Dendritic cell treated with granulocyte-macrophage colony-stimulating factor and Interleukin-4, amounts not matched to agents 40 ng/mL and 50 ng/mL, for 4 days (primary cell): Measurements from ENCODE around the gene F12.

Source experiments
- H3K27ac Mint-ChIP-seq: one replicate; pipeline ENCODE4 v1.8.0; 2022; ENCODE audit warnings: mild to moderate bottlenecking, mixed read lengths
- H3K27me3 Mint-ChIP-seq: one replicate; pipeline ENCODE4 v1.8.0; 2022; ENCODE audit warnings: mild to moderate bottlenecking, mixed read lengths
- H3K36me3 Mint-ChIP-seq: one replicate; pipeline ENCODE4 v1.8.0; 2022; ENCODE audit warnings: low read depth, mixed read lengths
- H3K4me1 Mint-ChIP-seq: one replicate; pipeline ENCODE4 v1.8.0; 2022; ENCODE audit warnings: low read depth, mixed read lengths
- H3K4me3 Mint-ChIP-seq: one replicate; pipeline ENCODE4 v1.8.0; 2022; ENCODE audit warnings: mild to moderate bottlenecking, moderate library complexity, mixed read lengths
- H3K9me3 Mint-ChIP-seq: one replicate; pipeline ENCODE4 v1.8.0; 2022; ENCODE audit warnings: mixed read lengths
- intact Hi-C: fragments of 100-400 bp; cut with micrococcal nuclease; formaldehyde crosslinking; loops from one replicate; pipeline ENCODE4 v1.15.0; 2022

The F12 gene

GRCh38 chr5:177432143-177432838 is 22.9 kb upstream of the F12 start:
- peaks cover 79% of the 10 kb centered on the region for H3K36me3 Mint-ChIP-seq
- H3K27me3 Mint-ChIP-seq: no peaks in the 10 kb centered on the region
- H3K4me3 Mint-ChIP-seq: no peak overlapping the region
- no peaks in the 10 kb centered on the region for H3K9me3 Mint-ChIP-seq
- intact Hi-C loops: no loop called here
- peaks cover 72% of the 10 kb centered on the region for H3K4me1 Mint-ChIP-seq
- H3K27ac Mint-ChIP-seq: peak overlapping the region; percentile 96

GRCh38 chr5:177431317-177432142 is 22.2 kb upstream of the F12 start:
- H3K9me3 Mint-ChIP-seq: no peaks in the 10 kb centered on the region
- peak overlapping the region; percentile 96 for H3K27ac Mint-ChIP-seq
- no peaks in the 10 kb centered on the region for H3K27me3 Mint-ChIP-seq
- peaks cover 76% of the 10 kb centered on the region for H3K36me3 Mint-ChIP-seq
- peak overlapping the region; percentile 51 for H3K4me3 Mint-ChIP-seq
- H3K4me1 Mint-ChIP-seq: peaks cover 69% of the 10 kb centered on the region
- intact Hi-C loops: loop anchor here (2.0 kb wide), 1 partner anchor 23 kb away; no protein-coding TSS in a partner anchor

- Mint-ChIP-seq H3K9me3 (no peaks in the 10 kb centered on the region), H3K27me3 (no peaks in the 10 kb centered on the region), H3K4me1 (peaks cover 69% of the 10 kb centered on the region), H3K27ac (peak overlapping the region; percentile 96), H3K4me3 (peak overlapping the region; percentile 51), H3K36me3 (peaks cover 70% of the 10 kb centered on the region)
- intact Hi-C loops: loop anchor here (2.0 kb wide), 1 partner anchor 24 kb away; no protein-coding TSS in a partner anchor
These were observed 21.6 kb upstream of the F12 start for GRCh38 chr5:177430972-177431316.

GRCh38 chr5:177430140-177430951 is 21.0 kb upstream of the F12 start:
- H3K36me3 Mint-ChIP-seq: peaks cover 64% of the 10 kb centered on the region
- intact Hi-C loops: loop anchor here (2.0 kb wide), 1 partner anchor 24 kb away; no protein-coding TSS in a partner anchor
- H3K9me3 Mint-ChIP-seq: no peaks in the 10 kb centered on the region
- H3K27me3 Mint-ChIP-seq: no peaks in the 10 kb centered on the region
- H3K4me3 Mint-ChIP-seq: peak overlapping the region; percentile 83
- H3K27ac Mint-ChIP-seq: peak overlapping the region; percentile 96
- peaks cover 75% of the 10 kb centered on the region for H3K4me1 Mint-ChIP-seq

GRCh38 chr5:177429248-177430040 is 20.1 kb upstream of the F12 start:
- intact Hi-C loops: loop anchor here (2.0 kb wide), 1 partner anchor 25 kb away; no protein-coding TSS in a partner anchor
- Mint-ChIP-seq H3K27me3 (no peaks in the 10 kb centered on the region), H3K9me3 (no peaks in the 10 kb centered on the region), H3K36me3 (peaks cover 55% of the 10 kb centered on the region), H3K27ac (peak overlapping the region; percentile 96), H3K4me1 (peaks cover 79% of the 10 kb centered on the region), H3K4me3 (peak overlapping the region; percentile 83)

- Mint-ChIP-seq H3K27ac (peak overlapping the region; percentile 96), H3K27me3 (no peaks in the 10 kb centered on the region), H3K36me3 (peaks cover 48% of the 10 kb centered on the region), H3K4me1 (peaks cover 75% of the 10 kb centered on the region), H3K9me3 (no peaks in the 10 kb centered on the region), H3K4me3 (peak overlapping the region; percentile 83)
- intact Hi-C loops: no loop called here
These were observed 19.3 kb upstream of the F12 start for GRCh38 chr5:177428574-177429217.

- Mint-ChIP-seq H3K27ac (peak overlapping the region; percentile 96), H3K4me3 (peak overlapping the region; percentile 83), H3K36me3 (peaks cover 41% of the 10 kb centered on the region), H3K9me3 (no peaks in the 10 kb centered on the region), H3K4me1 (peaks cover 68% of the 10 kb centered on the region), H3K27me3 (no peaks in the 10 kb centered on the region)
- intact Hi-C loops: no loop called here
These were observed 18.7 kb upstream of the F12 start for GRCh38 chr5:177427919-177428573.

GRCh38 chr5:177427211-177427822 is 18.0 kb upstream of the F12 start:
- H3K9me3 Mint-ChIP-seq: no peaks in the 10 kb centered on the region
- peaks cover 34% of the 10 kb centered on the region for H3K36me3 Mint-ChIP-seq
- peak overlapping the region; percentile 83 for H3K4me3 Mint-ChIP-seq
- intact Hi-C loops: no loop called here
- H3K4me1 Mint-ChIP-seq: peaks cover 65% of the 10 kb centered on the region
- peak overlapping the region; percentile 96 for H3K27ac Mint-ChIP-seq
- H3K27me3 Mint-ChIP-seq: no peaks in the 10 kb centered on the region

GRCh38 chr5:177426566-177427210 is 17.3 kb upstream of the F12 start, which contains the start of gene GRK6:
Gene GRK6, plus strand, starts transcription at chr5:177426676. Its CDS starts 170 bp downstream, at chr5:177426846.
- Mint-ChIP-seq H3K27me3 (no peaks in the 10 kb centered on the region), H3K36me3 (peaks cover 28% of the 10 kb centered on the region), H3K27ac (peak within 1 kb of the TSS; percentile 96), H3K4me1 (peaks cover 59% of the 10 kb centered on the region), H3K4me3 (peak within 1 kb of the TSS; percentile 86), H3K9me3 (no peaks in the 10 kb centered on the region)
- intact Hi-C loops: loop anchor here (1.0 kb wide), 1 partner anchor 10 kb away; no protein-coding TSS in a partner anchor

GRCh38 chr5:177425801-177426565 is 16.6 kb upstream of the F12 start:
- no peaks in the 10 kb centered on the region for H3K9me3 Mint-ChIP-seq
- H3K4me3 Mint-ChIP-seq: peak overlapping the region; percentile 86
- H3K27me3 Mint-ChIP-seq: no peaks in the 10 kb centered on the region
- peaks cover 54% of the 10 kb centered on the region for H3K4me1 Mint-ChIP-seq
- peak overlapping the region; percentile 96 for H3K27ac Mint-ChIP-seq
- H3K36me3 Mint-ChIP-seq: peaks cover 20% of the 10 kb centered on the region
- intact Hi-C loops: loop anchor here (1.0 kb wide), 1 partner anchor 10 kb away; no protein-coding TSS in a partner anchor

GRCh38 chr5:177425196-177425800 is 15.9 kb upstream of the F12 start:
- H3K4me1 Mint-ChIP-seq: peaks cover 53% of the 10 kb centered on the region
- H3K36me3 Mint-ChIP-seq: peaks cover 14% of the 10 kb centered on the region
- no peaks in the 10 kb centered on the region for H3K9me3 Mint-ChIP-seq
- no peaks in the 10 kb centered on the region for H3K27me3 Mint-ChIP-seq
- peak overlapping the region; percentile 86 for H3K4me3 Mint-ChIP-seq
- peak overlapping the region; percentile 96 for H3K27ac Mint-ChIP-seq
- intact Hi-C loops: no loop called here
